Upper lobe of left lung (tissue), 4 donors: ENCODE results near the gene CRIP2.

Experiments
- CTCF ChIP-seq, 6 experiments: fragments of 450-650 bp in 4 of 6; fragments of 200-600 bp in 2 of 6; sonication (generic) in 2 of 6; IDR thresholded peaks; one replicate each; pipeline ENCODE4 v1.5.1; 2016 to 2019; ENCODE audit warnings: antibody characterized with exemption in 6 of 6
- EP300 ChIP-seq, 4 donors: sonication (generic); formaldehyde crosslinking; IDR thresholded peaks; one replicate each; pipeline ENCODE4 v1.5.1; 2017; ENCODE audit warnings: antibody characterized with exemption in 4 of 4, control low read depth in 2 of 4
- POLR2A ChIP-seq, 4 donors: fragments of 450-650 bp; IDR thresholded peaks; one replicate each; pipeline ENCODE4 v1.5.1; 2016 to 2017; ENCODE audit warnings: antibody characterized with exemption in 4 of 4, mild to moderate bottlenecking in 2 of 4
- POLR2AphosphoS5 ChIP-seq, 2 donors: sonication (generic); formaldehyde crosslinking; IDR thresholded peaks; one replicate each; pipeline ENCODE4 v1.5.1; 2017; ENCODE audit warnings: antibody characterized with exemption in 2 of 2

DNA sequence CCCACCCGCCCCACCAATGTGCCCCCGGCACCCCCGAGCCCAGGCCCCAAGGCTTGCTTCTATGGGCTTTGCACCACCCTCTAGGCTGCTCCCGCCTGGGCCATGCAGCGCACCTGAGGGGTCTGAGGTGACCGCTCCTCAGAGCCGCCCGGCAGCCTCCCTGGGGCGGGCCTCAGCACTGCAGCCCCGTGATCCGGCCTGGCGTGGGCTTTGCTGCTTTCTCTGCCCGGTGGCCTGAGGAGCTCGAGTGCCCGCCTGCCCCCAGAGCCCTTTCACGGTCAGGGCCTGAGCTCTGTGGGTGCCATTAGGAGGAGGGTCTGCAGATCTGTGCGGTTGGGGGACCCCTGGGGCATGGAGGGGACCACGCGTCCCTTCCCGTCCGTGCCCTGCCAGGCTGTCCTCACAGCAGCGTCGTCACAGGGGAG is 48.8 kb upstream of the CRIP2 start:
- no peak for TF ChIP-seq CTCF (IDR thresholded peaks at IDR 0.05)
- no peak for TF ChIP-seq POLR2A (IDR thresholded peaks at IDR 0.05)
- TF ChIP-seq POLR2AphosphoS5 (IDR thresholded peaks at IDR 0.05): no peak
- no peak for TF ChIP-seq EP300 (IDR thresholded peaks at IDR 0.05)
